Spleen (tissue), 11 donors: ENCODE results near the gene GLIS1. TPM values are rescaled to one million over a fixed set of nuclear protein-coding genes. Genes with fewer than 3 reads are reported as not detected.

Source experiments
- DNase-seq: peaks from one replicate; pipeline ENCODE4 v3.0.0-alpha.2; 2020
- H3K27ac ChIP-seq, 8 donors: fragments of 200-600 bp; sonication (generic) in 7 of 8; 1 replicate in 4 of 8; 2 replicates in 4 of 8; pipeline versions ENCODE4 v1.5.0 to v1.8.0; 2016 to 2021; ENCODE audit warnings: inconsistent platforms in 4 of 8, mild to moderate bottlenecking in 4 of 8, moderate library complexity in 1 of 8
- H3K27me3 ChIP-seq, 7 donors: fragments of 200-600 bp; sonication (generic) in 6 of 7; replicated peaks in 1 of 7; 1 replicate in 4 of 7; 2 replicates in 3 of 7; pipeline versions ENCODE4 v1.5.0 to v1.8.0; 2016 to 2021; ENCODE audit warnings: inconsistent platforms in 3 of 7, mild to moderate bottlenecking in 1 of 7
- H3K36me3 ChIP-seq, 6 donors: fragments of 200-600 bp; sonication (generic) in 5 of 6; 1 replicate in 4 of 6; 2 replicates in 2 of 6; pipeline versions ENCODE4 v1.5.0 to v1.8.0; 2016 to 2021; ENCODE audit warnings: inconsistent platforms in 2 of 6
- H3K4me1 ChIP-seq, 6 donors: fragments of 200-600 bp; sonication (generic) in 5 of 6; 1 replicate in 3 of 6; 2 replicates in 3 of 6; pipeline versions ENCODE4 v1.5.0 to v1.8.0; 2016 to 2021; ENCODE audit warnings: inconsistent platforms in 3 of 6
- H3K4me3 ChIP-seq, 8 donors: fragments of 200-600 bp; sonication (generic) in 7 of 8; 1 replicate in 4 of 8; 2 replicates in 4 of 8; pipeline versions ENCODE4 v1.5.0 to v1.8.0; 2016 to 2021; ENCODE audit warnings: inconsistent platforms in 4 of 8, mild to moderate bottlenecking in 4 of 8, moderate library complexity in 2 of 8
- H3K9me3 ChIP-seq, 8 donors: fragments of 200-600 bp; sonication (generic) in 7 of 8; 1 replicate in 4 of 8; 2 replicates in 4 of 8; pipeline versions ENCODE4 v1.5.0 to v1.8.0; 2016 to 2021; ENCODE audit warnings: inconsistent platforms in 4 of 8
- CTCF ChIP-seq, 11 experiments: fragments of 200-600 bp in 7 of 11; fragments of 450-650 bp in 4 of 11; sonication (generic) in 4 of 11; IDR thresholded peaks in 8 of 11; conservative IDR thresholded peaks in 3 of 11; 1 replicate in 7 of 11; 2 replicates in 4 of 11; pipeline versions ENCODE4 v1.4.0 to v1.8.0; 2016 to 2021; ENCODE audit warnings: antibody characterized with exemption in 11 of 11, inconsistent platforms in 4 of 11, mild to moderate bottlenecking in 1 of 11
- POLR2A ChIP-seq, 3 donors: fragments of 450-650 bp; IDR thresholded peaks; one replicate each; pipeline ENCODE4 v1.5.1; 2017; ENCODE audit warnings: antibody characterized with exemption in 3 of 3, mild to moderate bottlenecking in 1 of 3
- POLR2AphosphoS5 ChIP-seq, 3 donors: sonication (generic); formaldehyde crosslinking; IDR thresholded peaks; one replicate each; pipeline ENCODE4 v1.5.1; 2017; ENCODE audit warnings: antibody characterized with exemption in 3 of 3
- WGBS, 5 donors: extraction: QIAGEN DNeasy Blood & Tissue Kit in 3 of 5; methylation state at CpG; one replicate each; pipeline versions ENCODE4 v1.1.5 to v1.1.7; 2013 to 2018; 5-methylcytosine and 5-hydroxymethylcytosine counted together
- intact Hi-C: fragments of 100-400 bp; cut with DNase I; formaldehyde crosslinking; loops from one replicate; pipeline ENCODE4 v1.15.0; 2023; ENCODE audit warnings: low total_unique reads
- polyA plus RNA-seq, 3 donors: library from polyadenylated mRNA; stranded (reverse); fragments of 200-250 nt; gene quantifications; one replicate each; pipeline ENCODE4 v1.2.1, GENCODE V29; 2013
- total RNA-seq, 7 donors: library from RNA; depleted of rRNA in 3 of 7; stranded (reverse); fragments of >200 nt in 3 of 7; fragmentation: NEBNext Ultra II Directional in 4 of 7; extraction: Animal tissue kit (Norgen Biotek cat#: 25700) in 4 of 7; gene quantifications; one replicate each; pipeline versions ENCODE4 v1.1.0 to v1.2.1, GENCODE V29; 2016 to 2021
- donor health status: healthy with polysubstance abuse.
- donor health status: DM: no; HTN: no; CAD: no; lungs with moderate emphysema.
- donor health status: DM: no; HTN: no; CAD: no.
- donor health status: Bipolar disorder and iron deficiency.
- donor health status: healthy.
- donor health status: DM: no; HTN: no; CAD: no.
- donor health status: DM: yes; HTN: yes; CAD: no.

The GLIS1 gene
- total and polyA plus RNA-seq, 10 donors = 0.04 to 0.39 (median 0.26) TPM; not detected in 5

- intact Hi-C loops = no loop called here
Observed at GRCh38 chr1:53462769-53463501, 276.0 kb downstream of the GLIS1 start.

GRCh38 chr1:53462193-53462592 lies 276.8 kb downstream of the GLIS1 start:
- Histone ChIP-seq H3K4me3 (no peak overlapping the region), H3K4me1 (no peaks in the 10 kb centered on the region), H3K36me3 (no peaks in the 10 kb centered on the region), H3K27me3 (no peaks in the 10 kb centered on the region), H3K9me3 (no peaks in the 10 kb centered on the region), H3K27ac (no peak overlapping the region)
- 87 to 93% (median 89%) methylated on average over 6 of the region's 6 CpGs for WGBS, 5 donors
- intact Hi-C loops = no loop called here
- TF ChIP-seq POLR2A (IDR thresholded peaks at IDR 0.05) = no peak
- no peak for TF ChIP-seq POLR2AphosphoS5 (IDR thresholded peaks at IDR 0.05)
- no peak for TF ChIP-seq CTCF (IDR thresholded peaks at IDR 0.05 in 8 of 11, conservative IDR thresholded peaks at IDR 0.05 in 3 of 11)
- DNase-seq = no peak

More at GRCh38 chr1:53462769-53463501, 276.0 kb downstream of the GLIS1 start:
- WGBS, 5 donors = 81 to 87% (median 82%) methylated on average over 9 to 11 of the region's 11 CpGs
- H3K27ac ChIP-seq = no peak overlapping the region
- no peak overlapping the region for H3K4me3 ChIP-seq
- no peaks in the 10 kb centered on the region for H3K36me3 ChIP-seq
- no peaks in the 10 kb centered on the region for H3K27me3 ChIP-seq
- no peaks in the 10 kb centered on the region for H3K9me3 ChIP-seq
- TF ChIP-seq POLR2A (IDR thresholded peaks at IDR 0.05) (no peak), CTCF (IDR thresholded peaks at IDR 0.05 in 8 of 11, conservative IDR thresholded peaks at IDR 0.05 in 3 of 11) (no peak), POLR2AphosphoS5 (IDR thresholded peaks at IDR 0.05) (no peak)
- peak; percentile 59 for DNase-seq
- H3K4me1 ChIP-seq = no peaks in the 10 kb centered on the region

- TF ChIP-seq POLR2AphosphoS5 (IDR thresholded peaks at IDR 0.05) (no peak), POLR2A (IDR thresholded peaks at IDR 0.05) (no peak), CTCF (IDR thresholded peaks at IDR 0.05 in 8 of 11, conservative IDR thresholded peaks at IDR 0.05 in 3 of 11) (no peak)
- no peak overlapping the region for H3K4me3 ChIP-seq
- no peak for DNase-seq
- intact Hi-C loops = no loop called here
- H3K27me3 ChIP-seq = peaks cover 0 to 4% (median 0%) of the 10 kb centered on the region in 7 donors
- 81 to 95% (median 92%) methylated on average over 19 to 25 of the region's 25 CpGs for WGBS, 5 donors
- no peak overlapping the region for H3K27ac ChIP-seq
- no peaks in the 10 kb centered on the region for H3K4me1 ChIP-seq
- H3K36me3 ChIP-seq = no peaks in the 10 kb centered on the region
- H3K9me3 ChIP-seq = no peaks in the 10 kb centered on the region
Observed at GRCh38 chr1:53461323-53462044, 277.5 kb downstream of the GLIS1 start.
